AML-193 (cell line): ENCODE data around the gene PLPP3.

Experiments used
- DNase-seq, 2 experiments: peaks; one replicate each; lab custom pipeline; 2025; lab: John Stamatoyannopoulos, UW

PLPP3 gene

DNA sequence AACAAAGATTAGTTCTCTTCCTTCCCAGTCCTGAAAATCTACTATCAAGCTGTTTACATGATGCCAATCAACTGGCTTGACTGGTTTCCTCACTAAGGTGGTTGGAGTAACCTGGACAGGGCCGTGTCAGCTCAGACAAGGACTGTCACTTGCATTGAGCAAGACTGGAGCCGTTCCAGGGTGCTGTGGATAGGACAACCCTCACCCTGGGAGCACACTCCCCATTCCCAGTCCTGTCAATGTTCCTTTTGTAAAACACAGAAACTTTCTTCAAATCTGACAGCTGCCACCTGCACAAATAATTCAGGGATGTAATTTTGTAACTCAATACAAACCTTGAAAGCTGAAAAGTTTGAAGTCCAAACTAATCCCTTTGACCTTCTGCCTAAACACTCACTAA lies 31.4 kb downstream of the PLPP3 start:
- DNase-seq = no peak

DNA sequence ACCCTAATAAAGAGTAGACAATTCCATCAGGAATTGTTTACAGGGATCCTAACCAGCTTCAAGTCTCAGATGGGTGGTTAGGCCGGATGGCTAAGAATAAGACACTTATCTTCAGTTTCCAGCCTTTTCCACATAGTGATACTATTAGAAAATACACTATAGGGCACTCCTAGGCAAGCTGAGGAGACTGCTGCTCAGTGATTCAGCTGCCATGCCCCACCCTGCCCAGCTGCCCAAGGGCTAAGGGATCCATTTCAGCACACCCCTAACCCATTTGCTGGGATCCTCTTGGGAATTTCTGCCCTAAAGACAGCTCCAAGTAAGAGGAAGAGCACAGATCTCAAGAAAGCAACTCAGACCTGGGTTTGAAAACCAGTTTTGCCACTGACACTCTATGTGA lies 31.9 kb downstream of the PLPP3 start:
- DNase-seq = no peak

DNA sequence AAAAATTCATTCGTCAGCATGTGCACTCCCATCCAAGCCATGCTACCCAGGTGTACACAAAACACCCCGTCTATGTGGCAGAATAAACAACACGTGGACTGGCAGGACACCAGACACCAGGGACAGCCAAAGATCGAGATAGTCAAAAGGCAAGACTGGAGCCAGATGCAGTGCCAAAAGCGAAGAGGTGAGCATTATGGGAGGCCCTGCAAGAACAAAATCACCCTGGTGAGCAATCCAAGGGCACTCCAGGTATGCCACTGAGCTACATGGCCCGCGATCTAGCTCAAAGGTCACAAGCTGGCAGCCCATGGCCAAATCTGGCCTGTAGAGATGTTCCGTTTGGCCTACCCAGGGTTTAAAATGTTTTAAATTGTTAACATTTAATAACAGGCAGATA lies 33.7 kb downstream of the PLPP3 start:
- no peak for DNase-seq

DNA sequence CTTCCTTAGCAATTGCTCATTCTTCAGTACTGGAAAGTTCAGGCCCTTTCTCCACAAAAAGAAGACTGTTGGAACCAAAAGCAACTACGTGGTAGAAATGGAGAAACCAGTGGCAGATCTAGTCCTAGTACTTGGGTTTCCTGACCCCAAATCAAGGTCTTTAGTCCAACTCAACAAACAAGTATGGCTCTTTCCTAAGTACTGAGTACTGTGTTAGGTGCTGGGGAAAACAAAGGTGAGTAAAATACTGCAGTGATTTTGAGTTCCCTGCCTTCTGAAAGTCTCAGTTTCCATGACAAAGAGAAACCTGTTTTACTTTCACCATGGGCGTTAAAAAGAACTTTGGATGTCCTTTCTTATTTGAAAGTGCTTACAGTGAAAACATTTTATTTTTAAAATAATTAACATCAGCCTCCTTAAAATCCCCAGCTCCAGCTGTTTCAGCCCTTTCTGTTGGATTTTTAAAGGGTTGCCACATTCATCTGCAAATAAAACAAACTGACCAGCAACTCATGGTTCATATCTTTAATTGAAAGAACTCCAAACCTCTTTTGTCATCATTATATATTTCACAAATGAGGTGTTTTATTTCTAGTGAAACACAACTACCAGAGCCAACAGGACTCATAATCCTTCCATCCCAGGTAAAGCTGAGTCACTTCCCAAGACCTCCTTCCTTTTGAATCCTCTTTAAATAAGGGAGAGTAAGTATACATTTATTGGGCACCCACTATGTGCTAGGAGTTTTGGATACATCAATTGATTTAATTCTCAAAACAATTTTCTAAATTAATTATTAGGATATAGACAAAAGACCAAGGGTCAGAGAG lies 35.4 kb downstream of the PLPP3 start:
- DNase-seq = no peak

DNA sequence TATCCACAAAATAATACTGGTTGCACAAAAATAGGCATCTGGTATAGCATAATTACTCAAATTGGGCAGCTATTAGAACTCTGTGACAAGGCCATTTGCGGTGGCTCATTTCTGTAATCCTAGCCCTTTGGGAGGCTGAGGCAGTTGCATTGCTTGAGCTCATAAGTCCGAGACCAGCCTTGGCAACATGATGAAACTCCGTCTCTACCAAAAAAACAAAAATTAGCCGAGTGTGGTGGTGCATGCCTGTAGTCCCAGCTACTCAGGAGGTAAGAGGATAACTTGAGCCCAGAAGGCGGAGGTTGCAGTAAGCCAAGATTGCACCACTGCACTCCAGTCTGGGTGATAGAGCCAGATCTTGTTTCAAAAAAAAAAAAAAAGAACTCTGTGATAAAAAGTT lies 36.7 kb downstream of the PLPP3 start:
- no peak for DNase-seq

DNA sequence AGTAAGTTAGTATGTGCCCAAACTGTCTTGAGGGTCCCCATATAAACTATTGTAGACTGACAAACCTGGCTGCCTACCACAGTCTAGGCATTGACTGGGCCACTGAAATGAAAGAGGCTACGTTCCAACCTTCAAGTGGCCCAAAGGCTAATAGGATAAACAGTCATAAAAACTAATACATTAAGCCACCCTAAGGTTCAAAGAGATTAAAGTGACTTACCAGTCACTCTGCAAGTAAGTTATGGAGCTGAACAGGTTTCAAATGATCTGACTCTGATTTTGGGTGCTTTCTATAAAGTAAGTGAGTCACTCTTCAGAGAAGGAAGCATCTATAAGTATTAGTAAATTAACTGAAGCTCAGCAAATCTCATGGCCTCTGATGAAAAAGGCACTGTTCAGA lies 38.0 kb downstream of the PLPP3 start:
- no peak for DNase-seq

DNA sequence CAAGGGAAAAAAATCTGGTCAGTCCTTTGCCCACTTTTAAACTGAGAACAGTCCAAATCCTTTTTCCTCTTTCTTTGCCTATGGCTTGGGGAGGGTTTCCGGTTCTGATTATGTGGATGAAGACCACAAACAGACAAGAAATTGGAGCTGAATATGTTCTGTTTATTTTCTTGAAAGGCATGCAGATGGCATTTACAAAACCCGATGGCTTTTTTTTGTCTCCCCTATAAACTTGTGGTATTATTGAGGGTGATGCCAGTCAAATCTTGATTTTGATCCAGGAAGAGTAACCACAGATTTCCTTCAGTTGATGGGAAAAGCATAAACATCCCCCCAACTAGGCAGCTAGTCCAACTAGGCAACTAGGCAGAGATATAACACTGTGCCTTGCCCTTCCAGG lies 38.9 kb downstream of the PLPP3 start:
- DNase-seq = no peak

DNA sequence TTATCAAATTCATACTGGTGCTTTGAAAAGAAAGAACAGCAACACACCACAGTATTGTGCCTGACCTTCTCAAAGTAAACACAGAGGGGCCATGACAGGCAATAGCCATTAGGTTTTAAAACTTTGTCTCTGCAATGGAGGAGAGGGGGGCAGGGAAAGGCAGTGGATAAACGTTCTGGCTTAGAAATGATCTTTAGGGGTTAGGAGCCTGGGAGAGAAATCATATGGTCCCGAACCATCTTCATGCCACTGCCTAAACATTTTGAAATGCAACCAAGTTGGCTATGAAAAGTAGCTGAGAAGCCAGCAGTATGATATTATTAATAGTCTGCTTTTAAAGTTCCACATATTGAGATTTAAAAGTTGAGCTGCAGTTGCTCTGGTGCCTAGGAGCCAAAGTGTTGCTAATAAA lies 39.8 kb downstream of the PLPP3 start:
- no peak for DNase-seq

DNA sequence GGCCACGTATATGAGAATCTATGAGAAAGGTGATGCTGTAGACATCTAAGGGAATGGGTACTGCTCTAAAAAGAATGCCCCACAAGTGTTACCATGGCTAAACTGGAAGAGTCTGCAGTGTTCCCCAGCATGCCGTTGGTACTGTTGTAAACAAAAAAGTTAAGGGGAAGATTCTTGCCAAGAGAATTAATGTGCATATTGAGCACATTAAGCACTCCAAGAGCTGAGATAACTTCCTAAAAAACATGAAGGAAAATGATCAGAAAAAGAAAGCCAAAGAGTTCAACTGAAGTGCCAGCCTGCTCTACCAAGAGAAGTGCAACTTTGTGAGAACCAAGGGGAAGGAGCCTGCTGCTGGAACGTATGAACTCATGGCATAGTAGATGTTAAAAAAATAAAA lies 40.8 kb downstream of the PLPP3 start:
- DNase-seq = no peak

DNA sequence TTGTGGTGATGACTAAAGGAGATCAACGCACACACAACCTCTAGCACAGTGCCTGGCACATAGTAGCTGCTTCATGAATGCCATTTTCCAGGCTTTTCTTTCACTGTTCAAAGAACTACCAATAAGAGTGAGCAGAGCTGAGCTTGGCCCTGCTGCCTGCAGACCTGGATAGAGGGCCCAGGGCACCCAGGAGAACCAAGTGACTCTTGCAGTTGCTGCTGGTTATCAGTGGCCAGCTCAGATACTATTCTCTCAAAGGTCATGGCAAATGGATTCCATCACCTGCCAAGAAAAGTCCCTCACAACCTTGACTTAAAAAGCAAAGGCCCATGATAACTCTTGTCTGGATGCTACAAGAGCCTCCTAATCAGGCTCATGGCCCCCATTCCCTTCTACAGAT lies 41.7 kb downstream of the PLPP3 start:
- no peak for DNase-seq

DNA sequence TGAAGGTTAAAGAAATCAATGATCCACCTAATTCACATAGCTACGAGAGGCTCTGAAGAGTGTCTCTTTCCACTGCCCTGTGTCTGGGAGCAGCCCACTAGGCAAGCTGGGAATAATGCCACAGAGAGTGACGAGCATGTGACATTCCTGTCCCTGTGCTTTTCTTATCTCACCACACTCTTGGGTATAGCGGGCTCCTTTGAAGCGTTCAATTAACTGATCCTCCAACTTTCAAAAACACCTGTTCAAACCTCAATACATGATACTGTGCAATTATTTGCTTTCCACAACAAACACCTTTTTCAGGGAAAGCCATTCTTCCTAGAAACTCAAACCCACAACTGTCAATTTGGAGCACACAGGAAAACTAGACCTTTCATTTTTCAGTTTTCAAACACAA lies 43.4 kb downstream of the PLPP3 start:
- no peak for DNase-seq

DNA sequence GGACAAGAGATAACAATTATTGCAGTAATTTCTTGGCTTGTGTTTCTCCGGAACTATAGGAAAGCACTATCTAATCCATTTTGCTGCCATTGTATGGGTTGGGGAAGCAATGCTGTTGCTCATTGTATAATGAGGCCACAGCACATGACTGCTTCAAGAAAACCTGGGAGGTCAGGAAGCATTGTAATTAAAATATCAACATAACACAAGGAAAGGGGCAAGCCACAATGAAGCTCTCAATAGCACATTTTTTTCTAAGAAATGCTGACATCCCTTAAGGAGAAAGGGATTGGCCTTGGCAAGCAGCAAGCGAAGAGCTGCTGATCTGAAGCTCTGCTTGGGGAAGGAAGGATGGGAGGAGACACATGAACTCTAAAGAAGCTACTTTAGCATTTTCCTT lies 44.0 kb downstream of the PLPP3 start:
- no peak for DNase-seq

DNA sequence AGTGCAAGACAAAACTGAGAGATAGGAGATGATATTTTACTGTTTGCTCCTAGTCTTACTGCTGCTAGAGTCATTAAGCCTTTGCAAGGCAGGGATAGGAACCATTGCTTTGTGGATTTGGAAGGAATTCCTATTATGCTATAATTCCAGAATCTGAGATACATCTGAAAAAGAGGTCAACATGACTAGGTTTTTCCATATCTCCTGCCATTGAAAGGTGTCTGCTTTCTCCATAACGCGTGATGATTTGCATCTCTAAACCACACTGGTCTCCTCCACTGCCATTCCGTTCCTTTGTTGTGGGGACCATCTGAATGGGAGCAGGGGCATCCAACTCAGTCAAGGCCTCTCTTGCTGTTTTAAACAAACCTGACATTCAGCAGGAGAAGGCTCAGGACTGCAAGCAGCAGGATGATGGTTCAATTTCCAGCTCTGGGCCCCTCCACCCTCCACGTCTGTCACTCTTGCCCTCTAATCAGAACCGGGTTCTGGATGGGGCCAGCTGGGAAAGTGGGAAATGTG lies 45.2 kb downstream of the PLPP3 start:
- DNase-seq = no peak

DNA sequence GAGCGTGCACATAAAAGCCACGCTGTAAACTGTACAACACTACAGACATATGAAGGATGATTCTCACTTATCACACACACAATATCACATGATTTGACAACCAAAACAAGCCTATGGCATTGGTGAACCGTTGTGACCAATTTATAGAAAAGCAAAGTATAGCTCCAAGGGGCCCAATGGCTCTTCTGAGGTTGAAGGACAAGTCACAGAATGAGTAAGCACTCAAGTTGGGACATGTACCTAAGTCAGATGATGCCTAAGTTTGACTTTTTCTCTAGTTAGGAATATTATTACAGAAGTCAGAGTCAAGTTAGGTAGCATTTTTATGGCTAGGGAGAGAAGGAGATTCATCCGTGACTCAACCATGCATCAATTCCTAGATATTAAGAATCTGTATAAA lies 45.7 kb downstream of the PLPP3 start:
- DNase-seq = no peak

DNA sequence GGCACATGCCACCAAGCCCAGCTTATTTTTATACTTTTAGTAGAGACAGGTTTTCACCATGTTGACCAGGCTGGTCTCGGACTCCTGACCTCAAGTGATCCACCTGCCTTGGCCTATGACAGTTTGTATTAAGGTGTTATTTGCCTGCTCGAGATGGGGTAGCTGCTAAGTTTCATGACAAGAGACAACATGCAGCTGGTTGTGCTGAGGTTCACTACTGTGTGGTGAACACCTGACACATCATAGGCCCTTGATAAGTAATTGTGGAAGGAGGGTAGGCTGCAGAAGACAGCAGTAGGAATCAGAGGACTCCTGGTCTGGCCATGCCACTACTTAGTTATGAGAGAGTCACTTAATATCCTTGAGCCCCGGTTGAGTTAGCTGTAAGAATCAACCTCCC lies 46.2 kb downstream of the PLPP3 start:
- no peak for DNase-seq

DNA sequence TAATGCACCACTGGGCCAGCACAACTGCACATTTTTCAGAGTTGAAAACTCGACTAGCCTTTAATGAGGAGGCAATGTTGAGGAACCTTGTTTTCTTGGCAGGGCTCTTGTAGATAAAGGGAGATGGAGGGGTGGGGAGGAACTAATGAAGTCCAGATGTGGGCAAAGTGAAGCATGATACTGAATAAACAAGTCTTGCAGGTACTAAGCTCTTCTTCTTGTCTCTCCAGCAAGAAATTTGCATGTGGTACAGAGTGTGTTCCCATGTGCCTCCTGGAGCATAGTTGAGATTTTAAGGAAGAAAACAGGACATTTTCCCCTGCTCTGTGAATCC lies 47.0 kb downstream of the PLPP3 start:
- DNase-seq = no peak

DNA sequence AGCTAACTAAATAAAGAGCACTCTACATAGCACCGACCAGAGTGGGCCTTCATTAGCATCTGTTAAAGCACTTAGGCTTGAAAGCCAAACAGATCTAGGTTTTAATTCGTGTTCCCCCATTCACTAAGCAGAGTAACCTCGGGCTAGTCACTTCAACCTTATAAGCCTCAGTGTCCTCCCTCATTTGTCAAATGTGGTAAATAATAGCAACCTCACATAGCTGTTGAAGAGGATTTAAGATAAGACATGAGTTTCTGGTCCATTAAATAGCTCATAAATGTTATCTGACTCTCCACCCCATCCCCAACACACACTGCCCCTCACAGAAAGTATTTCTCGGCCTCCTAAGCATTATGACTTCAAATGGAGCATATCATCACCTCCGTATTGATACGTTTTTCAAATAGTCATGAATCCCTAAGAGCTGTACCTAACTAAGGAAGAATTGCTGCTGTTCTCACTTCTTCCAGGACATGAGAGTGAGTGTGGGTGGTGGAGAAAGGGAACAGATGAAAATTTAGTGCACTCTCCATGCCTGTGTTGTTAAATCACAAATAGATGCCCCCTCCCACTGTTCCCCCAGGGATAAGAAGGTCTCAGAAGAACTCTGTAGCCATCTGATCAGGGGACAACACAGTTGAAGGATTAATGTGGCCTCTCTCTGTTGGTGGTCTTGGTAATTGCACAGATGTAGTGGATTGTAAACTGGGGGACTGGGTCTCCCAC lies 47.6 kb downstream of the PLPP3 start:
- DNase-seq = no peak

DNA sequence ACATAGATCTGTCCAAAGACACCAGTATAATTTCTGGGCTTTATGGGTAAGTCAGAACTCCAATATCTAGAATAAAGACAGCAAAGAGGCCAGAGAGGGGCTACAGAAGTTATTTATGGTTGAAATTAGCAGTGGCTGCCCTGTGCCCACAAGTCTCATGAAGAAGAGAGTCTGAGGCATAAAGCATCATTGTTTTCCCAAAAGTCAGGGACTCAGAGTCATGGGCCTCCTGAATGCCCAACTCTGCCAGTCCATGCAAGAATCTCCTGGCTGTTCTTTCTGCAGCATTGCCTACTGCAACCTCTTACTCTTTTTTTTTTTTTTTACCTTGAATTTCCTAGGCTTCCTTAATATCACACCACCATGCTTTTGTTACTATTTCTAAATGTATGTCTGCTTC lies 49.6 kb downstream of the PLPP3 start:
- no peak for DNase-seq

DNA sequence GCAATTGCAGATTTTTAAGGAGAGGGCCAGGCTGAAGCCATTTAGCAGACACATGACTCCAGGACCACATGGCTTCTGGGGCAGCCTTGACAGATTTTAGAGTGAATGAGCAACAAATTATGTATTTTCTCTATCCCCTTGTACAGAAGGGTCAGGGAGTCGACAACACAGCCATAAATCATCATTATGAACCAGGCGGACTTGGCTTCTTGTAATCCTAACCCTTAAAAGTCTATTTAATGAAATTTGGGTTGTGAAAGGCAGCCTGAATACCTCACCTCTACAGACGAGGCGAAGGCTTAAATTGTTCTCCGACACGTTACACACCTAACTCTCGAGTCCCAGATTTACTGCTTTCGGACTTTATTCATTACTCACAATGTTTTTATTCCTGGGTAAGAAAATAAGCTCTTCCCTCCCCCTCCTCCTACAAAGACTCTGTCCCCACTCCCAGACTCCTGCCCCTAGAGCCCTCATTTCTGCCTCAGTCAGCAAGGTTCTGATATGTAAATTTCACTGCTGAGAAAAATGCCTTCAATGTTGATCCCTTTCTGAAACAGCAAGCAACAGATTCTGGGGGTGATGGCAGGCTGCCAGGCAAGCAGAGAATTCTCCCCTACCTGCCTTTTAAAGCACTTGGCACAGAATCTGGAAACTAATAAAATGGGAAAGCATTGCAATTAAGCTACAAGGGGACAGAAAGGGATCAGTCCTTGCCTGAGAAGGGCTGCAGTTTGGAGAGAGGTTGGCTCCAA lies 51.6 kb downstream of the PLPP3 start:
- DNase-seq = no peak

DNA sequence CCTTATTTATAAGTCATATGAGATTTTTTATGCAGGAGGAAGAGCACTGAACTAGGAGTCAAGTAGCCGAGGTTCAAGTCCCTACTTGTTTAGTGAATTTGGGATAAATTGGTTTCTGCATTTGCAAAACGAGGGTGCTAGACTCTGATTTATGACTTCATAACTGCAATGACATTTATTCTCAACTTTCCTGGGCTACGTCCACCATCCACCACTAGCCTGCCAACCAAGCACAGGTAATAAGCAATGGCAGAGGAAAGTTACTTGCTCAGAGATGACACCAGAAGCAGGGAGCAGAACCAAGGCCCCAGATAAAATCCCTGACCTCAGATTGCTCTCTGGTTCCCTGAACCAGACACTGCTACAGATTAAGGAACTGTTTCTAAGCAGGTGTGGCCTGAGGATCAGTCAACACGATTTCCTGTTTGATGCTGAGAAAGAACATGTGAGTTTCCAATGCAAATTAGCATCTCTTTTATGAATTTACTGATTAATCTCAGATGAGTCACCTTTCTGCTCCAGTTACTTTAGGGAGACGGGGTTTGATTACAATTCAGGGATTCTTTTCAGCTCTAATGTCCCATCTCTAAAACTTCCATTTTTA lies 52.7 kb downstream of the PLPP3 start:
- no peak for DNase-seq

DNA sequence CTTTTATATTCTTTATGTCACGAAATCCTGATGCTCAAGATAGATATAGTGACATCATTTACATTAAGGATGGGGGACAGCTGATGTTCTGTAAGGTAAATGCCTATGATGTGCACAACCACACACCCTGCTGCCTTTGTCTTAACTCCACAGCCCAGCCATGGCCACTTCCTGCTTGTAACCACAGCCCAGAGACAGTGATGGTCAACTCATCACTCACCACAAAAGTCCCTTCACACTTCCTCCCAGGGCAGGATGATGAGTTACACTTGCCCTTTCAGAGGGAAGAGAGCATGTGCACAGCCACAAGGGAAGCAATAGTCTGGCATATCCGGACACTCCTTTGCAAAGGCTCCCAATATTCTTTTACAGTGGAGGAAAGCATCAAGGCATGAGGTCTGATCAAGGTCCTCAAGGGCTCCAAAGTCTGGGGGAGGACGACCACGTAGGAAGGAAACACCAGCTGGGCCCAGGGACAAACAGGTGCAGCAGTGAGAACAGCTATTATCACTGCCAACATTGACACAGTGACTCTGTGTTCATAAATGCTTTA lies 53.8 kb downstream of the PLPP3 start:
- peak; percentile 6 to 21 for DNase-seq

DNA sequence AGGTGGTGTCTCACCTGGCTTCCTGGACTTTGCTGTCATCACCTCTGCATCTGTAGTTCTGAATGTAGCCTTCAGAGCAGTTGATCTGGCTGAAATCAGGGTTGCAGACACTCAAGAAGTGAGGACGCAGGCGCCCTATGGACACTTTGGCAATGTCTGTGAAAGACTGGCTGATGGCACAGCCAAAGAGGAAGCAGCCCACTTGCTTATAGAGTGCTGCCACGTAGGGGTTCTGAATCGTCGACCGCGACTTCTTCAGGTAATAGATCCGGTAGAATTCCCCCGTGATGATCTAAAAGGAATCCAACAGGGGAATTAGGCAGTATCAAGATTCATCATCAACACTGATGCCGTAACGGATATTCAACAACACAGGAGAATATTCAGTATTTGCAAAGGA lies 55.1 kb downstream of the PLPP3 start:
- no peak for DNase-seq
